Stimulated activated CD8-positive, alpha-beta memory T cell treated with anti-CD3 and anti-CD28 coated beads, Interleukin-7, amount 100 ng/mL, for 4 hours (primary cell): Measurements from ENCODE around the gene PRDM15.
A peak's percentile ranks its signal among the peaks of the same experiment; 100 is the strongest.

Experiments
- DNase-seq, 2 donors: peaks; one replicate each; pipeline ENCODE4 v3.0.0-alpha.2; 2020; ENCODE audit warnings: low read depth in 2 of 2

Gene PRDM15

DNA sequence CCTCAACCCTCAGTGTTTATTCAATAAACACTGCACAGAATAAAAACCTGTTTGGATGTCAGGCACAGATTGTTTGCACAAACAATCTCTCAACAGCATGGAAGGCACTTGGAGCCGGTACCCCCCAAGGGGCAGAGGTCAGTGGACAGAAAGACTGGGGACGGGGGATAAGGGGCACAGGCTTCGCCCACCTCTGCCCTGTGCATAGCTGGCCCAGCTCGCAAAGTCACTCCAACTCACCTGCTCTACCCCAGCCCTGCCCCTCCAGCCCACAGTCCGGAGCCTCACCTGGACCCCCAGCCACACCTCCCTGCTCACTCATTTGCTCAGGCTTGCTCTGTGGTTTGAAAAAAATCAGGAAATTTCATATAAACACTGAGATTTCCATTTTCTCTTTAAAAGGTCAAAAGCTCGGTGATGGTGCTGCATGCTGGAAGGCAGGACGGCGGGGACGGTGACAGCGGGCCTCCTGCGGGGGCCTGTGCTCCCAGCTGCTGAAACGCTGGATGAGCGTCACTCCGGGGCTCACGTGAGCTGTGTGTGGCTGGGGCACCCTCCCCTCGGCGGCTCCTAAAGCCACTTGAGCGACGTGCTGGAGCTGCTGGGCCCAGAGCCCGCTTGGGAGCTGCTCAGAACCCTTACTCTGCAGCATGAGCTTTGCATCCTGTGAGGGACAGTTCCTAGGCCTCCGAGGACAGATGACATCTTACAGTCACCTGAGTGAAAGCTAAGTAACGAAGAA lies 54.5 kb downstream of the PRDM15 start:
- no peak for DNase-seq

DNA sequence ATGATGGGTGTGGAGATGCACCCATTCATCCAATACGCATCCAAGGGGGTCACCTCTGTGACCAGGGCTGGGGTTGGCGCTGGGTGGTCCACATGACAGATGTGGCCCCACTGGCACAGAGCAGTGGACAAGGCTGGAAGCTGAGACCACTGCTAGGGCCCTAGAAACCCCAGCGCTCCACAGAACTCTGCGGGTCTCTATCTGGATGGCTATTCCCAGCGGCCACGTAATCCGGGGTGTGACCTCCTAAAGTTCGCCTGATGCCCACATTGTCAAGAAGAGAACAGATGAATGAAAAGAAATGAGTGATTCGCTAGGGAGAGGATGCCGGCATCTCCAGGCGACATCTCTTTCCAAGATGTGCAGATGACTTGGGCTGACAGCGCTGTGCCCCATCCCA lies 55.2 kb downstream of the PRDM15 start:
- no peak for DNase-seq

DNA sequence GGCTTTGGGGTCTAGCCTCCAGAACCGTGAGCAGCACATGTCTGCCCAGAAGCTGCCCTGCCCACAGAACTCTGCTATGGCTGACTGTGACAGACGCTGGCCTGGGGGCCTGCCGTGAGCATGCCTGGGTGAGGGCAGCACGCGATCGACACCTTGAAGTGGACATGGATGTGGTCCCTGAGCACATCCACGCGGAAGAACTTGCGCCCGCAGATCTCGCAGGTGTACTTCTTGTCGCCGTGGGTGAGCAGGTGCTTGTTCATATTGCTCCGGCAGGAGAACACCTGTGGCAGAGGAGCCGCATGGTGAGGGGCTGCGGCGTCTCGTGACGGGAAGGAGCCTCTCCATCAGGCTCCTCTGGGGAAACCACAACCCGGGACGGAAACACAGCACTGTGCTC lies 56.0 kb downstream of the PRDM15 start:
- DNase-seq = no peak

DNA sequence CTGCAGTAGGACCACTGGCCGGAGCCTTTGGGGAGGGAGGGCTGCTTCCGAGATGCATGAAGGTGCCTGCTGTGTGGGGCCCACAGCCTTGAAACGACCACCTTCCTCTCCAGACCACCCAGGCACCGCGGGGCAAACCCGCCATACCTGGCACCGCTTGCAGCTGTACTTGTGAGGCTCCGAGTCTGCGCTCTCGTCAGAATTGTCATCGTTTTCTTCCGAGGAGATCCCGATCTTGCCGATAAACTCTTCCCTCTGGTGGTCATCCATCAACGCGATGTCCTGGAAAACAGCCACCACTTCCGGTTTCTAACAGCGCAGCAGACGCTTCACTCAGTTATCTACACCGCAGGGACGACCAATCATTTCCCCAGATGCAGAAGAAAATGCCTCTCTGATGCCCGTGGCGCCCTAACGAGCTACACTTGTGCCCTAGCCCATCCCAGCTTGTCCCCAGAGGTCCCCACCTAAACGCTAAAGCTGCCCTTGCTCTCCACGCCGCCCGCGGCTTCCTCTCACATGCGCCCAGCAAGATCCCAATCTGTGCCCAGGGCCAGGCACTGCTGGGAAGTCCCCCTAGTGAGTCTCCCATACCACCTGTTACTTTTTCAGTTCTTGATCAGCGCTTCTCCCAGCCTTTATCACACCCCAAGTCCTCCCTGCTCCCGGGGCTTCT lies 57.2 kb downstream of the PRDM15 start:
- DNase-seq = no peak

DNA sequence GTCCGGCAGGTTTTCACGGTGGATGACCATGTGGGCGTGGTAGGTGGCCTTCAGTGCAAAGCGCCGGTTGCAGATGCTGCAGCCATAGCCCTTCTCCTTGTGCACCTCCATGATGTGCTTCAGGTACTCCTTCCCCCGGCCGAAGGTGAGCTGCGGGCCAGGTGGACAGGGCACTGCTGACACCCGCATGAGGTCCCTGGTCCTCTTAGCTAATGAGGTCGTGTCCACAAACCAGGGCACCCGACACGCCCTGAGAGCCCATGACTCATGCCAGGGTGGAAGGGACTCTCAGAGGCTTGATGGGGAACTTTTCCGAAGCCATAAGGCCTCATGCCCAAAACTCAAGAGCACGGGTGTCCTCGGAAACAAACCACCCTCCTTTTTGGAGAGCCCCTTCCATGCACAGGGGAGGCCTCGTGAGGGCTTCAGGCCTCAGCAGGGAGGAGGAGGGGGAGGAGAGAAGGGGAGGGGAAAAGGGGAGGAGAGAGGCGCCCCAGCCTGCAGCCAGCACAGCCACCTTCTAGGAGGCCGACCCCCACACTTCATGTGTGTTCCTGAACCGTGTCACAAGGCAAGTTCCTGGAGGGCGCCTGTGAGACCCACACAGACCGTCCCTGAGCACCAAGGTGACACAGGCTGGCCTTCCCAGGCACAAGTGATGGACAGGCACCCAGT lies 57.9 kb downstream of the PRDM15 start:
- DNase-seq = no peak

DNA sequence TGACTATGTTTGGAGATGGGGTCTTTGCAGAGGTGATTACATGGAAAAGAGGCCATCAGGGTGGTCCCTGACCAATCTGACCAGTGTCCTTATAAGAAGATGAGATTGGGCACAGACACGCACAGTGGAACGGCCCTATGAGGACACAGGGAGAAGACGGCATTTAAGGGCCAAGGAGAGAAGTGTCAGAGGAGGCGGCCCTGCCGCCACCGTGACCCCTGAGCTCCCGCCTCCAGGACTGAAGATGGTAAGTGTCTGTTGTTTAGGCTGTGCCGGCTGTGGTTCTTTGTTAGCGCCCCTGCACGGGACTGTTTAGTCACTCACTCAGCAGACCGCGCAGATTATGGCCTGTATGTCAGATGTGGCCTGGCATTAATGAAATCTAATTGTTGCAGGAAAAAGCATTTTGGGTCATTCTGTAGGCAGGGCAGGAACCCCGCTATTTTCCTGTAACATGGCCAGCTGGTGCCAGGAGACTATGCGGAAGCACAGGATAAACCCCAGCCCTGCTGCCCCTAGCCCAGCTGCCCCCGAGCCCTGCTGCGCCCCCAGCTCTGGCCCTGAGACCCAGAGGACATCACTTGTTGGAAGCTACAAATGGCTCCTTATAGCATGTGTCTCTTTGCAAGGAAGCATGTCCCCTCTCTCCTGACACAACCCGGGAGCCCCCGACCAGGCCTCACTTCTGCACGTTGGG lies 58.6 kb downstream of the PRDM15 start:
- DNase-seq = no peak

DNA sequence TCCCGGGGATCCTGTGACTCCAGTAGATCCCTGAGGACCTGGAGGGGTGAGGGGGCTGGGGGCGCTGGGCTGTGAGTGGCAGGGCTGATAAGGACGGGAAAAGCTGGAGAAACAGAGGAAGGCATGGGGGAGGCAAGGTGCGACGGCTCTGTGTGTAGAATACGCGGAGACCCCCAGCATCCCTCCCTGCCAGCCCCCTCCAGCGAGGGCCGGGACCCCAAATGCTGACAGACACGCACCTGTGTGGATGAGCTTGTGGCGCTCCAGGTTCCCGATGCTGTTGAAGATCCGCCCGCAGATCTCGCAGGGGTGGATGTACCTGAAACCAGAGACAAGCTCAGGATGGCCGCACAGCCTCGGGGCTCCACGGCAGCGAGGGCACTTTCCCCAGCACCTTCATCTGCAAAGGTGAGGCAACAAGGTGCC lies 59.3 kb downstream of the PRDM15 start:
- DNase-seq = no peak

DNA sequence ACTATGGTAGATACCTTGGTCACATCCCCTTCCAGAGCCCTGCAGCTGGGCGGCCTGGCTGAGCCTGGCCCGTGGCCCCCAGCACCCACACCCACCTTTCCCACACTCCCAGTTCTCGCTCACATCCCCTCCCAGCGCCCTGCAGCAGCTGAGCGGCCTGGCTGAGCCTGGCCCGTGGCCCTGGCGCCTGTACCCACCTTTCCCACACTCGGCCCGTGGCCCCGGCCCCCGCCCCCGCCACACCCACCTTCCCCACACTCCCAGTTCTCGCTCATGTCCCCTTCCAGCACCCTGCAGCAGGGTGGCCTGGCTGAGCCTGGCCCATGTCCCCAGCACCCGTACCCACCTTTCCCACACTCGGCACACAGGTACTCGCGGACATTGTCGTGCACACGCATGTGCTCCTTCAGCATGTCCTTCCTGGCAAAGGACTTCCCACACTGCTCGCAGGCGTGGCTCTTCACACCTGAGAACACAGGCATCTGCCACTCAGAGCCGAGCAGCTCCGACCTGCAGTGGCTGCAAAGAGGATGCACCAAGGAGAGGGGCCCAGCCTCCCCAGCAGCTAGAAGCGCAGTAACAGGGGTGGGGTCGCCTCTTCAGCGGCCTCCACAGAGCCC lies 59.8 kb downstream of the PRDM15 start:
- DNase-seq = no peak

DNA sequence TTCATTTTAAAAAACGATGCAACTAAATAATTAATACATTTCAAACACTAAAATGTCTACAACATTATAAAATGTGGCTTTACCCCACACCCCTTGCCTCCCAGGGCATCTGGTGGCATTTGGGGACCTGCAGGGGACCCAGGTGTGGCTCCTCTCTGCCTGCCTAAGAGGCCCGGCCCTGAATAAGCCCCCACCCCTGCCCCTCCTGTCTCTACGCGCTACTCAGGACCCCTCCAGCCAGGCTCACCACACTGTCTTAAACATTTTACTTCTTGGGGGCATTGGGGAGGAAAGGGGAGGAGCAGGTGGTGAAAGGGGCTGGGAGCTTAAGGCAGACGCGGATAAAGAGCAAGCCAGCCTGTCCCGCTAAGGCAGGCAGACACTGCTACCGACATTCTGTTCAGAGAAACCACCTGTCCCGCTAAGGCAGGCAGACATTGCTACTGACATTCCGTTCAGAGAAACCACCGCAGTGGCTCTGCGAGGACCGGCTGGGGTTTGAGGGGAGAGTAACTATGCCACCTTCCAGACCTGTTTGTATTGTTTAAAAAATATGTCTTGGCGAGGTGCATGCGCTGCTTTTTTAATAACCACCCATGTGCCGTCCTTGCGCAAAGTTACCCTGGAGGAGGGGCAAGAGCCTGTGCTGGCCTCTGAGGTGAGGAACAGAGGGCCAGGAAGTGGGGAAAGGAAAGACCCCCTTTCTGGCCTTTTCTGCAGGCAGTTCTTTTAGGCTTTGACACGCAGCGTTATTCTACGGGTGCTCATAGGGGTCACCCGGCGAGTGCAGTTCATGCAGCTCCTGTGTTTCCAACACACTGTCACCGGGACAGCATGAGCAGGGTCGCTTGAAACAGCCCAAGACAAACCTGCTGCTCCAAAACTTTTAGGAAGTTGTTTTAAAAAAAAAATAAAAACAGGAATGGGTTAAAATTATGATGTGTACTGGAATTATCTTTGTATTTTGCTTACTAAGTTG lies 61.0 kb downstream of the PRDM15 start:
- DNase-seq = no peak

DNA sequence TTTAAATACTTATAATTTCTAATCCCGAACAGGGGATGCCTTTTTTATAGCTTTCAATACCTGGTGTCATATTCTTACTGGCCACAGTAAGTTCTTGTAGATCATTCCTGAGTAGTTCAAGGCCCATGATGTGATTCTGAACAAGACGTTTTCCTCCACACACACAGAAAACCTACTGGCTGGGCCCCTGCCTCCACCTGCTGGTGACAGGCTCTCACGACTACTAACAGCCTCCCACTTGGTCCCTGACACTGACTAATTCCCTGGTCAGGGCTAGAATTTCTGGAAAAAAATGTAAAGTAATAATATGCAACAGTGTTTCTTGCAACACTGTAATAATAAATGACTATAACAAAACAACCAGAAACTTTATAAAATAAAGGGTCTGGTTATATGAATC lies 61.9 kb downstream of the PRDM15 start:
- no peak for DNase-seq

DNA sequence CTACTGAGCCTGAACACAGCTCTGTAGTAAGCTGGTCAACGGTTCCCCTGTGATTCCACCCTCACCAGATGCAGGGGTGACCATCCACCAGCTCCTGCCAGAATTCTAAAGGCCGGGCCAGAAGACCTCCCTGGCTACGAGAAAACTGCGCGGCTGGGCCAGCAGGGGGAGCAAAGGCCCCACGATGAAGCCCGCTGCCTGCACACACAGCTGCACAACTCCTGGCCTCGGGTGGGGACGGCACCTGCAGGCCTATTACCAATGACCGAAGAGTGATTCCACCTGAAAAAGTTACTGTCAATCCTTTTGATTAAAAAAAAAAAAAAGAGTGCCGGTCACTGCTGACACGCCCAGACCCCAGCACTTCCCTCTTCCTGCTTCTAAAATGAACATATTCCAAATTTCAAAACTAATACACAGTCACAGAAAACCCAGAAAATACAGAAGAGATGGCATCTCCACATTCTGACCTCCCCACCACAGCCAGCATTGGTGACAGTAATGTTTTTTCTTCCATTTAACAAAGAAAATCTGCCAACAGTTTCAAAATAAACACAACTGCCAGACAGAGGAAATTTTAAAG lies 62.5 kb downstream of the PRDM15 start:
- peak; percentile 26 to 44 for DNase-seq

DNA sequence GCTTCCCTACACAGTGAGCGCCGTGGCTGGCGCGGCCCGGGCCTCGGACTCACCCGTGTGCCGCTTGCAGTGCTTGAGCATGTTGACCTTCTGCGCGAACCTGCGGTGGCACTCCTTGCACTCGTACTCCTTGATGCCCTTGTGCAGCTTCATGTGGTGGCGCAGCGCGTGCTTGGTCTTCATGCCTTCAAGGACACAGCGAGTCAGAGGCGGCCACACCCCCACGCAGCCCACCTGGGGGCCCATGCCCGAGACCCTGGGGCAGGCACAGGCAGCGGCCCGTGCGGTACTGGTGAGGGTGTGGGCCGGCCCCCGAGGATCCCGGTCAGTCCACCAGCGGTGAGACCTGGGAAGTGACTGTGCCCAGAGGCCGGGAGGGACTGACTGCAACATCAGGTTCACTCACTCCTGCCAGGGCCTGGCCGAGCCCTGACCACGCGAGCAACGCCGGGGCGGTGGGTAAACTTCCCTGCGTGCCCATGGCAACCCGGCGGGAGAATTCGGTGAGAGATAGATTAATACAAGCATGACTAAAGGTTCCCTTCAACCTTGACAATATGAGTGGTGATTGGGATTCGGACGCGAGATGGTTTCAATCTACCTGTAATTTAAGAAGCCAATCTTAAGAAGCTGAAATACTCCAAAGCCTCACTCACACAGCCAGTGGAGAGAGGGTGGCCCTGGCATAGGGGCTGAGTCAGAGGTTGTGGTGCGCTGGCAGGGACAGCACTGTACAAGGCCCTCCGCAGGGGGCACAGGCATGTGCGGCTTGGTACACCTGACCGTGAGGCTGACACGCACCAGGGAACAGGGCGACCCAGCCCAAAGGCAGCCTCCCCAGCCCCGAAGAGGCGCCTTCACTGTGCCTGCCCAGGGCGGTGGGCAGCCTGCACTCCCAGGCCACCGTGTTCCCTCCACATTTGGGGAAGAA lies 63.2 kb downstream of the PRDM15 start:
- no peak for DNase-seq

DNA sequence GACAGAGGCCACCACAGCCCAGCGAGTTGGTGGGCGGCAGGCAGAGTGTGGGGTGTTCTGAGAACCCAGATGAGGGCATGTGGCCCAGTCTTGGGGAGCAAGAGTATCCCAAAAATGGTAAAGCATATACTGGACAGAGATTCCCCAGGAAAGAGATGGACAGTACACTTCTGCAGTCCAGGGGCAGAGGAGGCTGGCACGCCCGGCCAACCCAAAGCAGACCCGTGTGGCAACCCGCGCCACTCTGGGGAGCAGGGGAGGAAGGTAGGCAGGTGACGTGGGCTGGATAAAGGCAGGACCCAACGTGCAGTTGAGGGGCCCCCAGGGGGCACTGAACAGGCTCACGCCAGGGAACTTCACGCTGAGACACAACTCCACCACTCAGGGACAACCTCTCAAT lies 65.9 kb downstream of the PRDM15 start:
- no peak for DNase-seq

DNA sequence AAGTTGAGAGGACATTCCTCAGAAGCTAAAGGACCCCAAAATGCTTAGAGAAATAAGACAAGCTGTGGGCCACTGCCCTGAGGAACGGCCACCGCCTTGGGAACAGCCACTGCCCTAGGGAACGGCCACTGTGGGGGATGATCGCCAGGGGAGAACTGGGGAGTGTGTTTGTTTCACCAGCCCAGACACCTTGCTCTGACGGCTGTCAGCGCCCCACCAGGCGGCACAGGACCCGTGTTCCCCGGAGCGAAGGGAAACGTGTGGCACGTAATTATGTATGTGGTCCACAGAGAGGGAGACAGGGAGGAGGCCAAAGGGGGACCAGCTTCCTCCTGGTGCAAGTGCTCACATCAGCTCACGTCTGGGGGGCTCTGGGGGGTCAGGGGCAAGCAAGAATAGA lies 66.5 kb downstream of the PRDM15 start:
- DNase-seq = no peak

DNA sequence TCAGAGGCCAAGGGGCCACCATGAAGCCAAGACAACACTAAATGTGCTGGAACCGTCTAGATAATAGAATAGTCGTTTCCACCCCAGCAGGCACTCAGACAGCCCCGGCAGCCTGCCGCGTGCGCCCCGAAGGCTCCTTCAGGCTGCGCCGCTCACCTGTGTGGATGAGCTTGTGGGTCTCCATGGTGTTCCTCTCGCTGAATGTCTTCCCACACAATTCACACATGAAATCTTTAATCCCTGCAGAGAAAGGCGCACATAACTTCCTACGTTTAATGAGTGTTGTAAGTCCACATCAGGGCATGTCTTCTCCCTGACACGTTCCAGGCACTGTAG lies 68.6 kb downstream of the PRDM15 start:
- no peak for DNase-seq

DNA sequence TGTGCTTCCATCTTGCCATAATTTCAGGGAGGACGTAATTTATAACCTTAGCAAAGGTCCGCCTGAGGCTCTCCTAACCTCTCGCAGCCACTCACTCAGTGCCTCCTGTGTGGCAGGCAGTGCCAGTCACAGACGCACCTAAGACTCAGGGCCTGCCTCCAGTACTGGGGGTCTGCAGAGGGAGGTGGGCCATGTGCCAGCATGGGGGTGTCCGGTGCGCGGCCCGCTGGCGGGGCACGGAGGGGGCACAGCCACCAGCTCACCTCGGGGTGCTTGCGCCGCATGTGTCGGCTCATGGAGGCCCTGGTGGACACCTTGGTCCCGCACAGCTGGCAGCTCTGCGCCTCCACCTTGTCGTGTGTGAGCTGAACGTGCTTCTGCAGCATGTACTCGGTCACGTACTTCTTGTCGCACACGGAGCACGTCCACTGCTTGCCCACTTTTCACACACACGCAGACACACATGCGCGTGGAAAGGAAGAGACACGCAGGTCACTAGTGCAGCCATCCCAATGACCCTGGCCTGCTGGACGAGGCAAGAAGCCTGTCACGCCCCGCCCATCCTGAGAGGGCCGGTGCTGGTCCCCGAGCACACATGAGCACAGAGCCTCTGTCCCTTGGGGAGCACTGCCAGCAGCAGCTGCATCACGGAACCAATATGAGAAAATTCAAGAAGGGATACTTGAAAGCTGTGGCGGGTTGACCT lies 69.1 kb downstream of the PRDM15 start:
- DNase-seq = no peak

DNA sequence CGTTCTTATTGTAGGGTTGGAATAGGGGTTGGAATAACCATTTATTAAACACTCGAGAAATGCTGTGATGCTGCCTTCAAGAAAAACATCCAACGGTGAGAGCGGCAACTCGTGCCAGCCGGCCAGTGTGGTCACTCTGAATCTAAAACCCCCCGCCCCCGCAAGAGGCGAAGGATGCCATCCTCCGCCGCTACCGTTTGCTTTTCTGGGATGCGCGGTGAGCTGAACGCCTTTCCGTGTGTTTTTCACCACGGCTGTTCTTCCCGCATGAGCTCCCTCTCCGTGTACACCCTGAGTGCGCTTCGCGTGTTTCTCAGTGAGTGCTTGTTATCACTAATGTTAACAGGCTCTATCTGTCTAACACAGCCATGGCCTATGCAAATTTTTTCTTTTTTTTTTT lies 70.3 kb downstream of the PRDM15 start:
- DNase-seq = no peak

DNA sequence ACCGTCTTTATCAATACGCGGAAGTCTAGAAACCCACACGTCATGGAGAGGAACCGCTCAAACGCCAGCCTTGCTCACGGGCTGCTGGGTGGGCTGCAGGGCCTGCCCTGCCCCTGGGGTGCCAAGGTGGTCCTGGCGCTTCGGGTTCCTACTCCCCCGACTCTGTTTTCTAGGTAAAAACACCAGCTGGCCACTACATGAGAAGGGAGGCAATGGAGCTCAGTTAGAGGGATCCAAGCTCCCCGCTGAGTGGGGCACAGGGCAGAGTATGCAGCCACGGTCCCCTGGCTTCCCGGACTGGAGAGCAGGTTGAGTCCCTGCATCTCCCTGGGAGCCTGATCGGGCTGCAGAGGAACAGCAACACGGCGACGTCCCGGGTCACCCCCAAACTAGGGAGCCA lies 71.0 kb downstream of the PRDM15 start:
- DNase-seq = no peak

DNA sequence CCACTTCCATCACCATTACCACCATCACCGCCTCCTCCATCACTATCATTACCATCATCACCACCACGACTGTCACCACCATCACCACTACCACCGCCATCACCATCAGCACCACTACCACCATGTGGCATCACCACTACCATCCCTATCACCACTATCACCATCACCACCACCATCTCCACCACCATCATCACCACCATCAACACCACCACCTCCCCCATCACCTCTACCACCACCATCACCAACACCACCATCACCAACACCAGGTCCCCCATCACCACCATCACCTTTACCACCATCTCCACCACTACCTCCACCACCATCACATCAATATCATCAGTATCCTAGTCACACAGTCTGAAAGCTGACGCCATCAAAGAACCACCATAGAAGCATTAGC lies 72.4 kb downstream of the PRDM15 start:
- no peak for DNase-seq
